NCI-H82 (cell line): ENCODE results near the gene ARHGDIG.
"Not testable (repeated sequence)": the region's sequence is repeated elsewhere in the genome, so short reads cannot be mapped to it uniquely, and the experiment has no call there.

Experiments used
- DNase-seq: peaks from one replicate; lab custom pipeline; 2025; lab: John Stamatoyannopoulos, UW

Gene ARHGDIG

GRCh38 chr16:330741-331140 lies 50.4 kb downstream of the ARHGDIG start:
- DNase-seq: no peak

- not testable (repeated sequence) for DNase-seq
Measured at GRCh38 chr16:331181-331814, 50.9 kb downstream of the ARHGDIG start.
